ENCODE results near the gene ARHGAP22. TPM values are rescaled to one million over a fixed set of nuclear protein-coding genes. Genes with fewer than 3 reads are reported as not detected.
A peak's percentile ranks its signal among the peaks of the same experiment; 100 is the strongest.

Gene ARHGAP22
- total RNA-seq, 1 donor from 2014 or later = 3.4 TPM

DNA sequence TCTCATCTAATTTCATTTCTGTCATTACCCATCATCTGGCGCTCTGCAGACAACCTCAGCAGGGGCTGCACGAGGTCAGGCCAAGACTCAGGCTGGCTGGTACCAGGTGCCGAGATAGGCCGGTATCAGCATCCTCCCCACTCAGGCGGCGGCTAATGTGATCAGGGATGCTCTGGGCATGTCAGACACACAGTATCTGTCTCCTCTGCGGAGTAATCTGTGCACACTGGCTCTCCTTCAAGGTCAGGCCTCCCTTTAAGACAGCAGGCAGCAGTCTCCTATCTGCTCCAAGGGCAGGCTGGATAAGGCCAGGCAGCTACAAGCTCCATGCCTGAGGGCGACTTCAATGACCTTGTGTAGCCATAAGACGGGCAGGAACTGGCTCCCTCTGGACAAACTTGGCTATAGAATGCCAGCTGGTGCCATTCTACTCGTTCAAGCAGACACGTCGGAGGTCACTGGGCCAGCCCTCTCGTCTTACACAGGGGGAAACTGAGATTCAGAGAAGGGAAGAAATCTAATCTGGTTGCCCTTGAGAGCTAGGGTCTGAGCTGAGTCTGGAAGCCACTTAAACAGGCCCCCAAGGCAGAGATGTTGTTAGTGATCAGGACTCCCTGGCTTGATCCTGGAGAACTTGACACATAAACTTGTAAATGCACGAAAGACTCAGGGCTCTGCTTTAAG lies 59.3 kb downstream of the ARHGAP22 start:
- DNase-seq = no peak
- intact Hi-C loops (cut with micrococcal nuclease) = no loop called here
- ATAC-seq = no peak

DNA sequence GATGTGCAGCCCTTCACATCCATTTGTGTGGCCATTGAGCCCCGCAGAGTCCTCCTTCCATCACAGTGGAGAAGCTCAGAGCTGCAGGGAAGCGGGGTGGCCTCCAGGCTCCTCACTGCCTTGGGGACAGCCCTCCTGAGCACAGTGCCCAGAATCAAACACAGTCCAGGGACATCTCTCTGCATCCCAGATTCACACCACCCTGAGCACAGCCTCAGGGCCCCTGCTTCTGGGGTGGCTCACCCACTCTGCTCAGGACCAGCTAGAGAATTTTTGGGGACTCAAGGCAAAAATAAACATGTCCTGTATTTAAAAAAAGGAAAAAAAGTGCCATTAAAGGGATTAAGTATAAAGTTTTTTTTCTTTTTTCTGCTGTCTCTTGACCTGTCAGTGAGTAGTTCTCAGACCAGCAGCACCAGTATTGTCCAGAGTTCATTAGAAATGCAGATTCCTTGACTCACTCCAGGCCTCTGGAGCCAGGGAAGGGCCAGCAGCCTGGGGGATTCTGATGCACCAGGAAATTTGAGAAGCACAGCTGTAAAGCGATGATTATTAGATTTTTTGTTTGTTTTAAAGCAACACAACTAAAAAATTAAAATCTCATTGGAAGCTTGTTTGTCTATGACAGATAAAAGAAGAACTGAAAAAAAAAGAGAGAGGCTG lies 61.6 kb downstream of the ARHGAP22 start:
- ATAC-seq (no peak), DNase-seq (no peak)
- intact Hi-C loops (cut with micrococcal nuclease) = no loop called here

DNA sequence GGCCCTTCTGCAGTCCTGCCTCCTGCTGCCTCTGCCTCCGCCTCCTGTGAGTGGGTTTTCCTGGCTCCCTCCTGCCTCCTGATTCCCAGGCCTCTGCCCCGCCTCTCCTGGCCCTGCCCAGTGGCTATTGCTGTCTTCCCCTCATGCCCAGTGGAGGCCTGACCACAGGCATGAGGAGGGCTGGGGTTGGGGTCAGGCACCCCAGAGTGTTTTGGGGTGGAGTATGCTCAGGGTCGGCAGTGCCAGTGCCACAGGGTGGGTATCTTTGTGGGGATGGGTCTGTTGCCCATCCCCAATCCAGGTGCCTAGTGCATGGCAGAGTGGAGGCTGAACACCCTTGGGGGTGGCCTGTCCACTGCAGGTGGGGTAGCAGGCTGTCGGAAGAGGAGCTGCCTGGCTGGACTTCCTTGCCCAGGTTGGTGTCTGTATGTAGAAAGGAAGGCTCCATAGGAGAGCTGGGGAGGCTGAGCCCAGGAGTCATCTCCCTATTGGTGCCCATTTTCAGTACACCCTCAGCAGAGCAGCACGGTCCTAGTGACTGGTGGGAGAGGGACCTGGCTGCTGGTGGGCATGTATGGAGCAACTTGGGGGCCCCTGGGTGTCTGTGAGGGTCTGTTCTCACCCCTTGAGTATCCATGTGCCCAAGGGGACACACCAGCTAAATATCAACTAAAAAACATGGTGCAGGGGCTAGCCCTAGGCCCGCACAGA lies 62.2 kb downstream of the ARHGAP22 start:
- intact Hi-C loops (cut with micrococcal nuclease) = no loop called here
- DNase-seq = no peak
- no peak for ATAC-seq

DNA sequence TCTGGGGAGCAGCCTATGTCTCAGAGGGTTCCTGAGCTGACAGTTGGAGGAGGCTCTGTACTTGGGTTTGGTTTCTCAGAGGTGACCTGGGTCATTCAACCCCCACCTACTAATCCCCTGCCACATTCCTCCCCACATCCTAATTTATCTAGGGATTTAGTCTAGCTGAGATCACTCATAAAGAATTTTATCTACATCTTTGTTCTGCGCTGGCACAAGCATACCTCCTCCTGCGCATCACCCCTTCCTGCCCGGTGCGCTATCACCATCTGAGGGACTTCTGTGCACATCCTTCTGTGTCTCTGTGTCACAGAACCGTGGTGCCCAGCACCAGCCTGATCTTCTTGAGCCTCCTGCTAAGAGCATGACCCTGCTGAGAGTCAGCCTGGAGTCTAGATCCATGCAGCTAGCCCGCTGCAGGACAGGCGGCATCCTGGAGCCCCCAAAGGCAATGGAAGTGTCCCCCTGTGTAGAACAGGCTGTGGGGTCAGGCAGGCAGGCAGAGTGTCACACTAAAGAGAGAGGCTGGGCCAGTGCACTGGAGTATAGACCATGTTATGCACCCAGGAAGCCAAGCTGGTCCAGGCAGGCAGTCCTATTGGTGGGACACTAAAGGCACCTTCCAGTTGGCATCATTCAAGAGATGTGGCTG lies 63.6 kb downstream of the ARHGAP22 start:
- intact Hi-C loops (cut with micrococcal nuclease) = no loop called here
- DNase-seq (no peak), ATAC-seq (no peak)

DNA sequence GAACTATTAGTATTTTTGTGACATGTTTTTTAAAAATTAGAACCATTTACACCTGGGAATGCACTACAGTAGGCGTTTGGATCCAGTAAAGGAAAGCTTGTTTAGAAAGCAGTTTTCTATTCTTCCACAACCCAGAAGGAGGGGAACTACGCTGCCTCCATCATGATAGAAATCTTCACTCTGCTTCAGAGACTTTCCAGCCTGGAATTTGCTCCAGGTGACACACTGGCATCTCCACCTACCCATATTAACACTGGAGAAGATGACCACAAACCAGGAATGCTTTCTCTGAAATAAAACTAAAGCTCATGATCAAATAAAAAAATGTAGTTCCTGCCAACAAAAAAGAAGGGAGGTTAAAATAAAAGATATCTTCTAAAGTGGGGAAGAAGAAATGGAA lies 66.3 kb downstream of the ARHGAP22 start:
- no peak for DNase-seq
- intact Hi-C loops (cut with micrococcal nuclease) = no loop called here
- no peak for ATAC-seq

DNA sequence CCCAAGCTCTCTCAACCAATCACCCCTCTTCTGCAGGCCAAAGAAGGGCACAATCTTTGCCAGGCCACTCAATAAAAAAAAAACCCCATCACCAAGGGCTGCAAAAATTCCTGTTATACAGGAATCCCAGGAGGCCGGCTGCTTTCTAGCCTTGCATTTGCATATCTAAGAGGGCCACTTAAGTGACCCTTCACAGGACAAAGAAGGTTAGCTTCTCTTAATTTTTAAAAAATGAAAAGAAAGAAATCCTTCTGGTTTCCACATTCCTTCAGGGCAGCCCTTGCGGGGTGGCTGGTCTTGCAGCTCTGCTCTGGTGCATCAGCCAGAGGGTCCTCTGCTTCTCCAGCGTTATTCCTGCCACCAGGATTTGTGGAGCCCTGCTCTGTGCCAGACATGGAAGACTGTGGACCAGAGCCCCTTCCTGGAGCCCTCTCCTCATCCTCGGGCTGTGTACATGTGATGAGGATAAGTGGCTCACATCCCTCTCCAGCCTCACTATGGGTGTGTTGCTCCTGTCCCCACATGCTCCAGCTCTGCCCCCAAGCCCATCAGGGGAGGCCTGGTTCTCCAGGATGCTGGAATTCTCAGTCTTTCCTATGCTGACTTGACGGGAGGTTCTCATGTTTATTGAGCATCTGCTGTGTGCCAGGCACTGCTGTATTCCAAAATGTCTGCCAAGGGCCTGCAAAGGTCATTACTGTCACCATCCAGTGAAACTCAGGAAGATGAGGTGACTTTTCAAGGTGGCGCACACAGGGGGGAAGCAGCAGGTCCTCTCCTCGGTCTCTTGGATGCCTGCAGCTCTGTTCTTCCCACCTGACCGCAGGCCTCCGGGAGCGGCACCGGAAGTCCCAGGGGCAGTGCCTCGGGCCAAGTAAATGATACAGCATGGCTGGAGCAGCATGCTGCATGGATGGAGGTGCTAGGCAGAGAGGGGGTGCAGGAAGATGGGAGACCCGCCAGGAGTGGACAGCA lies 67.7 kb downstream of the ARHGAP22 start:
- DNase-seq (no peak), ATAC-seq (no peak)
- intact Hi-C loops (cut with micrococcal nuclease) = no loop called here

DNA sequence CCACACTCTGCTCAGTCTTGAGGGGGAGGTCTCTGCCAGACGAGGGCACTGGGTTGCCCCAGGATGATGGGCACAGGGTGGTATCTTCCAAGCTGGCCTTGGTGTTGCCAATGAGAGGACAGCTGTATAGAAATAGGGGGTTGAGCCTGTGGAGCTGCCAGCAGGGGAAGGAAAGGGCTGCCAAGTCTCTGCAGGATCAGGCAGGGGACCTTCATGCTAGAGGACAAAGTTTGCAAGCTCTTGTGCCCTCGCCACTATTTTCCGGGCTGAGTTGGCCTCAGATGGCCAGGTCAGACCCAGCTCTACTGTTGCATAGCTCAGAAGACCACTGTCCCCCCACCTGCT lies 68.7 kb downstream of the ARHGAP22 start:
- ATAC-seq (no peak), DNase-seq (no peak)
- intact Hi-C loops (cut with micrococcal nuclease) = no loop called here

DNA sequence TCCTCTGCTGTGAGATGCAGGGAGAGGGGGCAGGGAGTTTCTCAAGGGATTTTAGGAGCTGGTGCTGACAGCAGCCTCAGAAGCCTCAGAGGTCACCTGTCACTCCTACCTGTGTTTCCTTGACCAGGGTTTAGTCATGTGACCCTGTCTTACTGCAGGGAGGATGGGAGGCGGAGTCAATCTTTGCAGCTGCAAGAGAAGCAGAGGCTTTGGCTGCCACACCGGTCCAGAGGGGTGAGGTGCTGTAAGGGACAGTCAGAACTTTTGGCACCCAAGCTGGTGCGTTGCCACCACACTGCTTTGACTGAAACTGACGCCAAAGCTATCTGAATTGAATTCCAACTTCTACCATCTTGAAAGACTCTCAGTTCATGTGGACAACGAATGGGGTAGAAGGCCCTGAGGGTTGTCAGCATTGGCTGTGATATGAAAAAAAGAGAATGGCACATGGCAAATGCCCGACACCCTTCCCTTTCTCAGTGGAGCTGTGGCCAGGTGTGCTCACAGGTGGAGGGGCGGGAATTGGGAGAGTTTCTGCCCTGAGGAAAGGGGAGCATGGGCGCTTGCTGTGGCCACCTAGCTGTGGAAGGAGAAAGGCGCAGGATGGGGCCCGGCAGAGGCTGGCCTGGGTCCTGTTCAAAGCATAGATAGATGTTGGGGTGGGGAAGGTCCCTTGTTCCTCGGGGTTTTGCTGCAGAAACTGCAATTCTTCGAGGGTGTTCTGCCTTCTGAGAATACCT lies 69.3 kb downstream of the ARHGAP22 start:
- DNase-seq (no peak), ATAC-seq (no peak)
- intact Hi-C loops (cut with micrococcal nuclease) = no loop called here

DNA sequence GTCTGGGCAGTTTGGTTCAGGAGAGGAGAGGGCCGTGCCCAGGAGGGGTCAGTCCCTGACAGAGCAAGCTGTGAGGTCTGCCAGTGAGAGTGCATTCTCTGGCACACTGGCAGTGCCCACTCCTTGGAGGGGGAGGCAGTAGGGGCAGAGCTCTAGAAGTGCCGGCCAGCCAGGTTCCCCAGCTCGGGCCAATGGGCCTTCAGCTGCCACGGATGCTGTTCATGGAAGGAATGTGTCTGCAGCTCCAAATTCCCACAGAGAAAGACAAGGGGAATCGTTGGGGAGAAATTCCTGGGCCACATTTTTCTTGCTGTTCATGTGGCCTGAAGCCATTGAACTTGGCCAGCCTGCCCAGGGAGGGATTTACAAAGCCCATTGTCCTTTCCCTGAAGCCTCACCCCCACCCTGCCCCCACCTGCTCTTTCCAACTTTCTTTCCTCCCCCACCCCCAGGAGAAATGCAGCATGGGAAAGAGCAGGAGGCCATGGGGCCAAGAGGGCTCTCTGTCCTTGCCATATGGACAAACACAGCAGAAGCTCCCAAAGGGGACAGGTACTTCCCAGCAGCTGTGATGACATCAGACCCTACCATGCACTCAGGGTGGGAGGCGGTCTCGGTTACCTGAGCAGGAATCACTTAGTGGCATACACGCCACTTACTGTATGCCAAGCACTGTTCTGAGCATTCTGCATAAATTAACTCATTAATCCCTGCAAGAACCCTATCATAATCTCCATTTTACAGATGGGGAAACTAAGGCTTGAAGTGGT lies 70.7 kb downstream of the ARHGAP22 start:
- ATAC-seq (peak; percentile 65), DNase-seq (no peak)
- intact Hi-C loops (cut with micrococcal nuclease) = no loop called here

DNA sequence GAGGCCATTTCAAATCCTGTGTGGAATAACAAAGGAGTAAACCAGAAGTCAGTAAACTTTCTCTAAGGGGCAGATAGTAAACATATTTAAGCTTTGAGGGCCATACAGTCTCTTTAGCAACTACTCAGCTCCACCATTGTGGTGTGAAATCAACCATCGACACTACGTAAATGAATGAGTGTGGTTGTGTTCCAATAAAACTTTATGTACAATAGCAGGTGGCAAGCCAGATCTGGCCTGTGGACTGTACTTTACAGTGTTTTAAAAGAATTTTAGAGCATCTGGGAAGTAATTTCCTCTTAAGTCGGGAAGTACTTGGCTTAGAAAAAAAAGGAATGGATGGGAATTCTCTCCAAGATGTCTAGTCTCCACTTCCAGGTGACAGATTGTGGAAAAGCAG lies 71.3 kb downstream of the ARHGAP22 start:
- ATAC-seq (no peak), DNase-seq (no peak)
- intact Hi-C loops (cut with micrococcal nuclease) = no loop called here

DNA sequence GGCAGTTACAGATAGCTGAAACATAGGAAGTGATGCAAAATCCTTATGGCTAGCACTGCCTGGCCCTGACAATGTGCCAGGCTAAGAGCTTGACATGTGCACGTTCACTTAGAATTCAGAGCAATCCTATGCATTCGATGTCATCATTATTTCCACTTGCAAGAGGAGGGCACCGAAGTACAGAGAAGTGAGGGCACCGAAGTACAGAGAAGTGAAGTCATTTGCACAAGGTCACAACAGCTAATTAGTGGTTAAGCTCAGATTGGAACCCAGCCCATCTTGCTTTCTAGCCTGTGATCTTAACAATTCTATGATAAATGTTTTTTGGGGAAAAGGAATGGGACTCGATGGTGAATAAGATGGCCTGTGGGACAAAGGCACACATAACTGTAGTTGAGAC lies 73.4 kb downstream of the ARHGAP22 start:
- intact Hi-C loops (cut with micrococcal nuclease) = no loop called here
- no peak for ATAC-seq
- no peak for DNase-seq

DNA sequence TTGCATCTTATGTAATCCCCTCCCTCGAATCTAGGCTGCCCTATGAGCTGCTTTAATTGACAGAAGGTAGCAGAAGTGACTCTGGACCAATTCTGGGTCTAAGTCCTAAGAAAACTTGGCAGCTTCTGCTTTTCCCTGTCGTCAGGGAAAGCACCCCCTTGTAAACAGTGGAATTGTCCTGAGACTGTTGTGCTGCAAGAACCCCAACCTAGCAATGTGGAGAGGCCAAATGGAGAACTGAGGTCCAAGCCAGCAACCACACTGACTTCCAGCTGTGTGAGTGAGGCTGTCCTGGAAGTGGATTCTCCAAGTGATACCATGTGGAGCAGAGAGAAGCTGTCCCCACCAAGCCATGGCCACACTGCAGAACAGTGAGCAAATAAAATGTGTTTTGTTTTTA lies 75.5 kb downstream of the ARHGAP22 start:
- no peak for ATAC-seq
- intact Hi-C loops (cut with micrococcal nuclease) = no loop called here
- DNase-seq = peak; percentile 10

DNA sequence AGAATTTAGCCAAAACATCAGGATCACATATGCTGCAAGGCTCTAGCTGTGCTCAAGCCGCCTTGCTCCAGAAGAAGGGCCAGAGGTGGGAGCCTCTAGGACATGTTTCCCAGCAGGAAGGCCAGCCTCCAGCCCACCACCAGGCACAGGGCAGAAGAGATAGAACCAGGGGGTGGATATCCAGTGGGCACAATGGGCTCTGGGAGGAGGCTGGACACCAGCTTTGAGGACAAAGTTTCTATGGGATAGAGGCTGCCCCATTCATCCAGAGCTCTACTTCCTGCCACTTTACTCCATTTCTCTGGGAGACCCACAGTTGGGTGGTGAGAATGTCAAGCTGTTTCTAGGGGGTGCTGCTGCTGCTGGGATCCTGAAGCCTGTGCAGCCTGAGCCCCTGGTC lies 77.1 kb downstream of the ARHGAP22 start:
- ATAC-seq = no peak
- DNase-seq = no peak
- intact Hi-C loops (cut with micrococcal nuclease) = no loop called here

DNA sequence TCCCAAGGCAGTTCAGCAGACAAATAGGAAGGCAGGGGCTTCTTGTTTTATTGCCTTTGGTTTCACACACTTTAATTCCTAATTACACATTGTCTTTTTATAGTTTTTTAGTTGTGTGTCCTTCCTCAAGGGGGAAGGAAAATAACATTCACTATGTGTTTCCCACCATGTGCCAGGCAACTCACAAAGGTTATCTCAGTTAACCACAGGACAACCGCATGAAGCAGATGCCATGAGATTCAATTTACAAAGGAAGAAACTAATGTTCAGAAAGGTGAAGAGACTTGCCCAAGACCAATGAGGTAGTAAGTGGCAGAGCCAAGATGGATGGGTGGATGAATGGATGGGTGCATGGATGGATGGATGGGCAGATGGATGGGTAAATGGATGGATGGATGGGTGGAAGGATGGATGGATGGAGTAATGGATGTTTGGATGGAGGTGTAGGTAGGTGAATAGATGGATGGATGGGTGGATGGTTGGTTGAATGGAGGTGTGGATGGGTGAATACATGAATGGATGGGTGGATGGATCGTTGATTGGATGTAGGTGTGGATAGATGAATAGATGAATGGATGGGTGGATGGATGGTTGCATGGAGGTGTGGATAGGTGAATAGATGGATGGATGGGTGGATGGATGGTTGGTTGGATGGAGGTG lies 77.9 kb downstream of the ARHGAP22 start:
- DNase-seq (no peak), ATAC-seq (no peak)
- intact Hi-C loops (cut with micrococcal nuclease) = no loop called here

DNA sequence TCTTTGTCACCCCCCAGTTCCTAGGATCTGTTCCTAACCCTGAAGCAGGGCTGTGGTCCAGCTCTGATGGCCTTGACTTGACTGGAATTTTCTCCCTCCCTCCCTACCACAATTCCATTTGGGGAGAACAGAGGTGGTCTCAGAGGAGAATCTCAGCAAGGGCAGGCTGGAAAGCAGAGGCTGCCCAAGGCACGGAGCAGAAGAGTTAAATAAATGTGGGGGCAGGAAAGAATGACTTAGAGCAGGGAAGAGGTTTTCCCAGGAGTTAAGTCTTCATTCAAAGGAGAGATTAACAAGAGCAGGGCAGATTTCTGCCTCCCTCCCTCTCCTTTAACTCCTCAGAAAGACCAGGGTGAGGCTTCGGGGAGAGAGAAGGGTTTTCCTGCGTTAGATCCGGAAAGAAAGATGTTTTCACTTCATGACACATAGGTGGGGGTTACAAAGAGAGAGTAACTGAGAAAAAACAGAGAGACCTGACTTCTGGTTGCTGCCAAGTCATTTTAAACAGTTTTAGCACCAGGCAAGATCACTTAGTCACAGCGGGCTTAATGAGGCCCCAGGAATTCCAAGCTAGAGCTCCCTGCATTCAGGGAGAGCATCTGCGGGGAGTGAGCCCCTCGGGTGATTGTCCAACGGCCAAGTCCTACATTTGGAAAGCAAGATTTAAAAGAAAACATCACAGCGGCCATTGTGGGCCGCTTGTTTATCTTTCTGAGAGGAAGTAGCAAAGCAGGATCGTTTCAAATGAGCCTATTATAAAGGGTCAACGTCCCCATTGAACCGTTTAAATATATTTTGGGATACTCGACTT lies 78.7 kb downstream of the ARHGAP22 start:
- ATAC-seq = no peak
- DNase-seq = no peak
- intact Hi-C loops (cut with micrococcal nuclease) = no loop called here

DNA sequence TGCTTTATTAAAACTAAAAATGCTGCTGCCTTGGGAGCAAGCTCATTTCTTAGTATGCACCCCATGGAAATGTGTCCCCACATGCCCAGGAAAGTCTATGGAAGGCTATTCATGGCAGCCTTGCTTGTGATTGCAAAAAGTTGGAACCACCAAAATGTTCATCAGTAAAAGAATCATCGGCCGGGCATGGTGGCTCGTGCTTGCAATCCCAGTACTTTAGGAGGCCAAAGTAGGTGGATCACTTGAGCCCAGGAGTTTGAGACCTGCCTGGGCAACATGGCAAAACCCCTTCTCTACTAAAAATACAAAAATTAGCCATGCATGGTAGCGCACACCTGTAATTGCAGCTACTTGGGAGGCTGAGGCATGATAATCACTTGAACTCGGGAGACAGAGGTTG lies 79.8 kb downstream of the ARHGAP22 start:
- no peak for ATAC-seq
- DNase-seq = no peak
- intact Hi-C loops (cut with micrococcal nuclease) = no loop called here
